IMR-90 (cell line): ENCODE results near the gene BTNL8. TPM values are rescaled to one million over a fixed set of nuclear protein-coding genes. Genes with fewer than 3 reads are reported as not detected.

Experiments used
- ATAC-seq: fragments of 200-7000 bp; cut with Tn5 transposase; 2 replicates; pipeline ENCODE4 v1.9.1; 2020; ENCODE audit warnings: low read depth, mild to moderate bottlenecking, moderate library complexity
- BruUV-seq: library from RNA; stranded (reverse); fragments of 400-500 nt; replicated peaks from 2 replicates; lab custom pipeline; 2021; lab: Mats Ljungman, UMichigan
- CTCF ChIA-PET: fragments of 300-600 bp; formaldehyde crosslinking; extraction: SDS; loops from one replicate; lab custom pipeline; 2021; ENCODE audit warnings: antibody characterized with exemption; lab: Yijun Ruan, JAX
- POLR2A ChIA-PET: fragments of 300-600 bp; sonication (Branson Sonifier 250); formaldehyde crosslinking; loops from one replicate; lab custom pipeline; 2022; ENCODE audit warnings: antibody characterized with exemption; ENCODE audit not compliant: unreplicated experiment; lab: Charles Lee
- DNase-seq: peaks from one replicate; pipeline ENCODE4 v3.0.0; 2013
- H2AFZ ChIP-seq: replicated peaks from 2 replicates; pipeline ENCODE3; 2013; ENCODE audit warnings: low read length, mild to moderate bottlenecking; ENCODE audit not compliant: poor library complexity
- H2AK5ac ChIP-seq: 2 replicates; pipeline ENCODE4 v1.6.1; 2013; ENCODE audit warnings: low read depth, low read length, inconsistent platforms
- H2AK9ac ChIP-seq: replicated peaks from 2 replicates; pipeline ENCODE3; 2013; ENCODE audit warnings: mild to moderate bottlenecking, low read depth, low read length, moderate library complexity; ENCODE audit not compliant: poor library complexity
- H2BK120ac ChIP-seq: 2 replicates; pipeline ENCODE4 v1.6.1; 2013; ENCODE audit warnings: low read depth, low read length, inconsistent platforms
- H2BK15ac ChIP-seq: 3 replicates; pipeline ENCODE4 v1.6.1; 2013; ENCODE audit warnings: low read depth, low read length, inconsistent platforms
- H2BK20ac ChIP-seq: 2 replicates; pipeline ENCODE4 v1.6.1; 2013; ENCODE audit warnings: low read depth, mild to moderate bottlenecking, inconsistent platforms, low read length, moderate library complexity
- H2BK5ac ChIP-seq: 2 replicates; pipeline ENCODE4 v1.6.1; 2013; ENCODE audit warnings: mild to moderate bottlenecking, low read depth, low read length, inconsistent platforms; ENCODE audit not compliant: poor library complexity, severe bottlenecking
- H3K14ac ChIP-seq: replicated peaks from 2 replicates; pipeline ENCODE4 v1.6.1; 2013; ENCODE audit warnings: low read depth, low read length, inconsistent platforms
- H3K18ac ChIP-seq: 2 replicates; pipeline ENCODE4 v1.6.1; 2013; ENCODE audit warnings: low read depth, low read length, control low read depth
- H3K23ac ChIP-seq: 2 replicates; pipeline ENCODE4 v1.6.1; 2013; ENCODE audit warnings: low read depth, low read length, inconsistent platforms
- H3K27ac ChIP-seq: 2 replicates; pipeline ENCODE4 v1.5.1; 2013; ENCODE audit warnings: mild to moderate bottlenecking, control low read depth, low read length; ENCODE audit not compliant: insufficient read depth
- H3K27me3 ChIP-seq: 2 replicates; pipeline ENCODE4 v1.6.1; 2013; ENCODE audit warnings: low read length; ENCODE audit not compliant: control insufficient read depth, insufficient read depth
- H3K36me3 ChIP-seq: 2 replicates; pipeline ENCODE4 v1.6.1; 2013; ENCODE audit warnings: low read length, mixed read lengths; ENCODE audit not compliant: control insufficient read depth, insufficient read depth
- H3K4ac ChIP-seq: 2 replicates; pipeline ENCODE4 v1.6.1; 2013; ENCODE audit warnings: low read depth, low read length, inconsistent platforms
- H3K4me1 ChIP-seq: 2 replicates; pipeline ENCODE4 v1.6.1; 2013; ENCODE audit warnings: low read length, mixed read lengths; ENCODE audit not compliant: control insufficient read depth, insufficient read depth
- H3K4me2 ChIP-seq: 2 replicates; pipeline ENCODE4 v1.6.1; 2013; ENCODE audit warnings: low read depth, mild to moderate bottlenecking, control low read depth, low read length, moderate library complexity
- H3K4me3 ChIP-seq: 2 replicates; pipeline ENCODE4 v1.5.1; 2013; ENCODE audit warnings: low read depth, mild to moderate bottlenecking, control low read depth, low read length, moderate library complexity; ENCODE audit not compliant: insufficient read depth
- H3K56ac ChIP-seq: 2 replicates; pipeline ENCODE4 v1.6.1; 2013; ENCODE audit warnings: low read length, inconsistent platforms; ENCODE audit not compliant: insufficient read depth; ENCODE audit errors: extremely low read depth
- H3K79me1 ChIP-seq, 2 experiments: 2 replicates each; pipeline ENCODE4 v1.6.1; 2013; ENCODE audit warnings: low read length in 2 of 2, inconsistent platforms in 1 of 2, low read depth in 1 of 2
- H3K9ac ChIP-seq: 2 replicates; pipeline ENCODE4 v1.6.1; 2013; ENCODE audit warnings: low read depth, low read length, control low read depth
- H3K9me1 ChIP-seq: 2 replicates; pipeline ENCODE4 v1.6.1; 2013; ENCODE audit warnings: low read length, inconsistent platforms; ENCODE audit not compliant: insufficient read depth
- H3K9me3 ChIP-seq: 2 replicates; pipeline ENCODE4 v1.6.1; 2013; ENCODE audit warnings: low read length; ENCODE audit not compliant: control insufficient read depth, insufficient read depth
- H4K20me1 ChIP-seq: 2 replicates; pipeline ENCODE4 v1.6.1; 2013; ENCODE audit warnings: low read length, inconsistent platforms; ENCODE audit not compliant: insufficient read depth
- H4K5ac ChIP-seq: 2 replicates; pipeline ENCODE4 v1.6.1; 2013; ENCODE audit warnings: mild to moderate bottlenecking, low read depth, low read length, control low read depth
- H4K8ac ChIP-seq, 2 experiments: 2 replicates each; pipeline ENCODE4 v1.6.1; 2013; ENCODE audit warnings: low read depth in 2 of 2, low read length in 2 of 2, control low read depth in 1 of 2, inconsistent platforms in 1 of 2
- H4K91ac ChIP-seq: 2 replicates; pipeline ENCODE4 v1.6.1; 2013; ENCODE audit warnings: low read depth, low read length, inconsistent platforms; ENCODE audit not compliant: insufficient read depth
- BHLHE40 ChIP-seq: fragments of 150-350 bp; IDR thresholded peaks from 2 replicates; pipeline ENCODE4 v1.6.1; 2016; ENCODE audit warnings: mild to moderate bottlenecking, low read depth, low read length
- CEBPB ChIP-seq: IDR thresholded peaks from 2 replicates; pipeline ENCODE4 v1.6.1; 2012; ENCODE audit warnings: low read depth, low read length, improper control_type of control experiment
- CHD1 ChIP-seq: IDR thresholded peaks from 2 replicates; pipeline ENCODE4 v1.6.1; 2012; ENCODE audit warnings: low read depth, low read length, improper control_type of control experiment
- FOS ChIP-seq: fragments of 150-350 bp; IDR thresholded peaks from 2 replicates; pipeline ENCODE4 v1.6.1; 2016; ENCODE audit warnings: low read depth, low read length
- MAFK ChIP-seq: IDR thresholded peaks from 2 replicates; pipeline ENCODE4 v1.6.1; 2012; ENCODE audit warnings: low read depth, low read length, improper control_type of control experiment
- MAZ ChIP-seq: IDR thresholded peaks from 2 replicates; pipeline ENCODE4 v1.6.1; 2012; ENCODE audit warnings: low read depth, mild to moderate bottlenecking, low read length, improper control_type of control experiment, moderate library complexity, borderline replicate concordance
- MXI1 ChIP-seq: IDR thresholded peaks from 2 replicates; pipeline ENCODE4 v1.6.1; 2012; ENCODE audit warnings: low read depth, mild to moderate bottlenecking, low read length, moderate library complexity, borderline replicate concordance
- NFE2L2 ChIP-seq: fragments of 150-350 bp; IDR thresholded peaks from 2 replicates; pipeline ENCODE4 v1.6.1; 2016; ENCODE audit warnings: low read depth, mild to moderate bottlenecking, low read length
- POLR2A ChIP-seq: IDR thresholded peaks from 2 replicates; pipeline ENCODE4 v1.6.1; 2012; ENCODE audit warnings: mild to moderate bottlenecking, low read depth, low read length
- RAD21 ChIP-seq: IDR thresholded peaks from 2 replicates; pipeline ENCODE4 v1.6.1; 2012; ENCODE audit warnings: low read length, improper control_type of control experiment
- RCOR1 ChIP-seq: IDR thresholded peaks from 2 replicates; pipeline ENCODE4 v1.6.1; 2012; ENCODE audit warnings: mild to moderate bottlenecking, low read length, improper control_type of control experiment; ENCODE audit not compliant: insufficient replicate concordance
- RFX5 ChIP-seq: IDR thresholded peaks from 2 replicates; pipeline ENCODE4 v1.8.0; 2012; ENCODE audit warnings: low read depth, mild to moderate bottlenecking, low read length, moderate library complexity
- SMC3 ChIP-seq: fragments of 150-350 bp; IDR thresholded peaks from 2 replicates; pipeline ENCODE4 v1.6.1; 2016; ENCODE audit warnings: low read depth, mild to moderate bottlenecking, antibody characterized with exemption, low read length, moderate library complexity
- WGBS, 2 experiments: methylation state at CpG; one replicate each; pipeline versions ENCODE4 v1.1.5 to v1.1.7; 2013; ENCODE audit warnings: missing lambda C conversion rate in 2 of 2; ENCODE audit not compliant: insufficient read length in 1 of 2; ENCODE audit errors: extremely low coverage in 2 of 2; 5-methylcytosine and 5-hydroxymethylcytosine counted together
- dilution Hi-C: fragments of 300-500 bp; cut with HindIII; formaldehyde crosslinking; loops from one replicate; pipeline ENCODE4 v1.14.3; 2018; ENCODE audit warnings: low sequenced_read_pairs; ENCODE audit not compliant: unreplicated experiment
- in situ Hi-C: fragments of 300-500 bp; cut with MboI; formaldehyde crosslinking; loops from 3 replicates; pipeline ENCODE4 v1.14.3; 2019; ENCODE audit warnings: low sequenced_read_pairs, inconsistent platforms, mixed read lengths
- intact Hi-C: fragments of 100-400 bp; cut with micrococcal nuclease; formaldehyde crosslinking; loops from 2 replicates; pipeline ENCODE4 v1.10.0; 2022
- polyA plus RNA-seq, 3 experiments: library from polyadenylated mRNA; depleted of rRNA; stranded (reverse); fragments of >200 nt; gene quantifications; 2 replicates each; pipeline ENCODE4 v1.2.3, GENCODE V29; 2012; ENCODE audit warnings: low replicate concordance in 1 of 3
- total RNA-seq: library from RNA; depleted of rRNA; stranded (reverse); fragments of >200 nt; gene quantifications from 2 replicates; pipeline ENCODE4 v1.2.3, GENCODE V29; 2012
- TF ChIP-seq, protein P1 (sequence below): conservative IDR thresholded peaks from 2 replicates; pipeline ENCODE4 v1.5.1; 2012; ENCODE audit warnings: mild to moderate bottlenecking, low read depth, low read length, improper control_type of control experiment
- TF ChIP-seq, protein P2 (sequence below): fragments of 150-350 bp; IDR thresholded peaks from 2 replicates; pipeline ENCODE4 v1.6.1; 2017; ENCODE audit warnings: mild to moderate bottlenecking, antibody characterized with exemption, low read length, low read depth
- TF ChIP-seq, protein P3 (sequence below): fragments of 150-350 bp; IDR thresholded peaks from 2 replicates; pipeline ENCODE4 v1.6.1; 2016; ENCODE audit warnings: low read depth, mild to moderate bottlenecking, low read length, moderate library complexity, borderline replicate concordance

Gene BTNL8
- total and polyA plus RNA-seq, 2 of the 4 experiments (the other 2 are of a cell fraction): not detected

DNA sequence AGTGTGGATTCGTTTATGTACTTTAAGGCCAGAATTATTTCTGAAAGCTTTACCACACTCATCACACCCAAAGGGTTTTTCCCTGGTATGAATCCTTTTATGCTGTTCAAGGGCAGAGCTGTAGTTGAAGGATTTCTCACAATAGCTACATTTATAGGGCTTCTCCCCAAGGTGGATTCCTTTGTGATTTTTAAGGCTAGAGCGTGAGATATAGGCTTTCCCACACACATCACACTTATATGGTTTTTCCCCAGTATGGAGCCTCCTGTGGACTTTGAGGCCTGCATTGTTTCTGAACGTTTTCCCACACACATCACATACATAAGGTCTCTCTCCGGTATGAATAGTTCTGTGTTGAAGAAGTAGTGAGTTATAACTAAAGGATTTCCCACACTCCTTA is 49.1 kb upstream of the BTNL8 start:
- Histone ChIP-seq H2BK5ac (no peak overlapping the region), H3K27me3 (no peaks in the 10 kb centered on the region), H2BK20ac (no peak overlapping the region), H4K91ac (no peak overlapping the region), H3K36me3 (peaks cover 40% of the 10 kb centered on the region), H3K9me1 (no peaks in the 10 kb centered on the region), H3K18ac (no peak overlapping the region), H2AK9ac (no peak overlapping the region), H3K4ac (no peak overlapping the region), H3K56ac (no peak overlapping the region), H4K20me1 (no peaks in the 10 kb centered on the region), H2BK120ac (no peak overlapping the region), H3K4me2 (no peak overlapping the region), H3K79me1 (peaks cover 0 to 3% of the 10 kb centered on the region in 2 experiments; a peak in 1 of 4 replicates), H2AFZ (no peak overlapping the region), H4K5ac (no peak overlapping the region), H2BK15ac (no peak overlapping the region), H3K4me3 (no peak overlapping the region), H3K23ac (no peak overlapping the region), H2AK5ac (no peak overlapping the region), H3K27ac (no peak overlapping the region), H3K9ac (no peak overlapping the region), H3K9me3 (peaks cover 57% of the 10 kb centered on the region), H4K8ac (no peak overlapping the region), H3K14ac (no peak overlapping the region), H3K4me1 (no peaks in the 10 kb centered on the region)
- no CpG with 5 or more reads among the region's 4 CpGs for WGBS, 2 experiments
- ATAC-seq: no peak
- intact Hi-C loops: no loop called here
- TF ChIP-seq RCOR1 (no peak), CEBPB (no peak), MXI1 (no peak), RAD21 (no peak), CHD1 (no peak), RFX5 (no peak), MAZ (no peak), NFE2L2 (no peak), BHLHE40 (no peak), SMC3 (no peak), POLR2A (no peak), MAFK (no peak), FOS (no peak)
- TF ChIP-seq, protein P1, sequence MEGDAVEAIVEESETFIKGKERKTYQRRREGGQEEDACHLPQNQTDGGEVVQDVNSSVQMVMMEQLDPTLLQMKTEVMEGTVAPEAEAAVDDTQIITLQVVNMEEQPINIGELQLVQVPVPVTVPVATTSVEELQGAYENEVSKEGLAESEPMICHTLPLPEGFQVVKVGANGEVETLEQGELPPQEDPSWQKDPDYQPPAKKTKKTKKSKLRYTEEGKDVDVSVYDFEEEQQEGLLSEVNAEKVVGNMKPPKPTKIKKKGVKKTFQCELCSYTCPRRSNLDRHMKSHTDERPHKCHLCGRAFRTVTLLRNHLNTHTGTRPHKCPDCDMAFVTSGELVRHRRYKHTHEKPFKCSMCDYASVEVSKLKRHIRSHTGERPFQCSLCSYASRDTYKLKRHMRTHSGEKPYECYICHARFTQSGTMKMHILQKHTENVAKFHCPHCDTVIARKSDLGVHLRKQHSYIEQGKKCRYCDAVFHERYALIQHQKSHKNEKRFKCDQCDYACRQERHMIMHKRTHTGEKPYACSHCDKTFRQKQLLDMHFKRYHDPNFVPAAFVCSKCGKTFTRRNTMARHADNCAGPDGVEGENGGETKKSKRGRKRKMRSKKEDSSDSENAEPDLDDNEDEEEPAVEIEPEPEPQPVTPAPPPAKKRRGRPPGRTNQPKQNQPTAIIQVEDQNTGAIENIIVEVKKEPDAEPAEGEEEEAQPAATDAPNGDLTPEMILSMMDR: no peak
- TF ChIP-seq, protein P2, sequence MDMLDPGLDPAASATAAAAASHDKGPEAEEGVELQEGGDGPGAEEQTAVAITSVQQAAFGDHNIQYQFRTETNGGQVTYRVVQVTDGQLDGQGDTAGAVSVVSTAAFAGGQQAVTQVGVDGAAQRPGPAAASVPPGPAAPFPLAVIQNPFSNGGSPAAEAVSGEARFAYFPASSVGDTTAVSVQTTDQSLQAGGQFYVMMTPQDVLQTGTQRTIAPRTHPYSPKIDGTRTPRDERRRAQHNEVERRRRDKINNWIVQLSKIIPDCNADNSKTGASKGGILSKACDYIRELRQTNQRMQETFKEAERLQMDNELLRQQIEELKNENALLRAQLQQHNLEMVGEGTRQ: no peak
- TF ChIP-seq, protein P3, sequence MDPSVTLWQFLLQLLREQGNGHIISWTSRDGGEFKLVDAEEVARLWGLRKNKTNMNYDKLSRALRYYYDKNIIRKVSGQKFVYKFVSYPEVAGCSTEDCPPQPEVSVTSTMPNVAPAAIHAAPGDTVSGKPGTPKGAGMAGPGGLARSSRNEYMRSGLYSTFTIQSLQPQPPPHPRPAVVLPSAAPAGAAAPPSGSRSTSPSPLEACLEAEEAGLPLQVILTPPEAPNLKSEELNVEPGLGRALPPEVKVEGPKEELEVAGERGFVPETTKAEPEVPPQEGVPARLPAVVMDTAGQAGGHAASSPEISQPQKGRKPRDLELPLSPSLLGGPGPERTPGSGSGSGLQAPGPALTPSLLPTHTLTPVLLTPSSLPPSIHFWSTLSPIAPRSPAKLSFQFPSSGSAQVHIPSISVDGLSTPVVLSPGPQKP: no peak
- no peak for DNase-seq
- POLR2A ChIA-PET: no interaction called here
- CTCF ChIA-PET: no interaction called here
- in situ Hi-C loops: no loop called here
- dilution Hi-C loops: no loop called here
- BruUV-seq: no TSS peak
